Endothelial cell of umbilical vein (primary cell): ENCODE measurements around the gene PKDREJ. TPM values are rescaled to one million over a fixed set of nuclear protein-coding genes. Genes with fewer than 3 reads are reported as not detected.

Experiments used
- BruUV-seq: library from RNA; stranded (reverse); fragments of 400-500 nt; replicated peaks from 2 replicates; lab custom pipeline; 2021; lab: Mats Ljungman, UMichigan
- CTCF ChIA-PET: fragments of 300-600, 350-600 bp; sonication (Branson Sonifier 250); formaldehyde crosslinking; loops from one replicate; lab custom pipeline; 2021; ENCODE audit warnings: antibody characterized with exemption, inconsistent platforms; lab: Charles Lee
- POLR2A ChIA-PET: fragments of 300-600, 350-600 bp; sonication (Branson Sonifier 250); formaldehyde crosslinking; loops from one replicate; lab custom pipeline; 2021; ENCODE audit warnings: antibody characterized with exemption, inconsistent platforms; lab: Charles Lee
- DNase-seq: peaks from one replicate; pipeline ENCODE4 v3.0.0-alpha.2; 2011; ENCODE audit warnings: low read depth, low spot score
- FAIRE-seq: peaks from 2 replicates; lab custom pipeline; 2011; peaks lifted over from hg19 to GRCh38; lab: Jason Lieb, UNC
- H2AFZ ChIP-seq: 2 replicates; pipeline ENCODE4 v1.6.0; 2012; ENCODE audit warnings: low read depth, low read length, control low read depth, inconsistent platforms
- H3K27ac ChIP-seq: 2 replicates; pipeline ENCODE4 v1.5.1; 2011; ENCODE audit warnings: low read depth, mild to moderate bottlenecking, control low read depth, low read length, moderate library complexity; ENCODE audit not compliant: insufficient read depth
- H3K27me3 ChIP-seq, 2 experiments: 2 replicates each; pipeline versions ENCODE4 v1.6.0 to v1.6.1; 2011; ENCODE audit warnings: low read length in 2 of 2, mixed read lengths in 1 of 2; ENCODE audit not compliant: control insufficient read depth in 2 of 2, insufficient read depth in 2 of 2
- H3K36me3 ChIP-seq, 2 experiments: 2 replicates in 1 of 2; 3 replicates in 1 of 2; pipeline ENCODE4 v1.5.1; 2011; ENCODE audit warnings: low read length in 2 of 2, mild to moderate bottlenecking in 1 of 2, moderate library complexity in 1 of 2; ENCODE audit not compliant: control insufficient read depth in 2 of 2, insufficient read depth in 2 of 2; ENCODE audit errors: extremely low read depth in 1 of 2
- H3K4me1 ChIP-seq: 3 replicates; pipeline ENCODE4 v1.5.1; 2011; ENCODE audit warnings: mild to moderate bottlenecking, low read length; ENCODE audit not compliant: control insufficient read depth, insufficient read depth; ENCODE audit errors: extremely low read depth
- H3K4me2 ChIP-seq: 2 replicates; pipeline ENCODE4 v1.6.1; 2011; ENCODE audit warnings: low read length, control low read depth, mixed read lengths; ENCODE audit not compliant: insufficient read depth
- H3K4me3 ChIP-seq, 3 experiments: fragments of 200-600 bp in 1 of 3; sonication (generic), shearing (Covaris generic) in 1 of 3; replicated peaks in 1 of 3; 2 replicates each; pipeline ENCODE4 v1.5.1; 2011 to 2016; ENCODE audit warnings: control low read depth in 3 of 3, low read length in 3 of 3, mild to moderate bottlenecking in 2 of 3, inconsistent platforms in 1 of 3, low read depth in 1 of 3, moderate library complexity in 1 of 3; ENCODE audit not compliant: insufficient read depth in 1 of 3
- H3K79me2 ChIP-seq: 2 replicates; pipeline ENCODE4 v1.6.0; 2012; ENCODE audit warnings: low read length, inconsistent platforms; ENCODE audit not compliant: control insufficient read depth, insufficient read depth
- H3K9ac ChIP-seq: replicated peaks from 2 replicates; pipeline ENCODE3; 2011; ENCODE audit warnings: low read length, control low read depth; ENCODE audit not compliant: insufficient read depth; ENCODE audit errors: extremely low read depth
- H3K9me1 ChIP-seq: replicated peaks from 3 replicates; pipeline ENCODE4 v1.6.0; 2011; ENCODE audit warnings: mild to moderate bottlenecking, low read length; ENCODE audit not compliant: control insufficient read depth, insufficient read depth; ENCODE audit errors: extremely low read depth
- H3K9me3 ChIP-seq: replicated peaks from 2 replicates; pipeline ENCODE4 v1.5.1; 2012; ENCODE audit warnings: low read length, inconsistent platforms; ENCODE audit not compliant: control insufficient read depth, insufficient read depth
- H4K20me1 ChIP-seq: replicated peaks from 2 replicates; pipeline ENCODE3; 2011; ENCODE audit warnings: mild to moderate bottlenecking, low read length; ENCODE audit not compliant: control insufficient read depth, insufficient read depth; ENCODE audit errors: extremely low read depth
- CTCF ChIP-seq, 2 donors: IDR thresholded peaks; 1 replicate in 1 of 2; 2 replicates in 1 of 2; pipeline ENCODE4 v1.5.1; 2011; ENCODE audit warnings: low read length in 2 of 2, mild to moderate bottlenecking in 2 of 2, moderate library complexity in 2 of 2, control low read depth in 1 of 2, inconsistent platforms in 1 of 2, low read depth in 1 of 2; ENCODE audit not compliant: insufficient read depth in 1 of 2; ENCODE audit errors: extremely low read depth in 1 of 2
- FOS ChIP-seq: IDR thresholded peaks from 2 replicates; pipeline ENCODE4 v1.6.1; 2011; ENCODE audit warnings: mild to moderate bottlenecking, low read length, moderate library complexity, borderline replicate concordance; ENCODE audit not compliant: insufficient read depth
- GATA2 ChIP-seq: IDR thresholded peaks from 2 replicates; pipeline ENCODE4 v1.7.0; 2011; ENCODE audit warnings: low read depth, mild to moderate bottlenecking, moderate library complexity, mixed read lengths, low read length; ENCODE audit not compliant: insufficient read length, insufficient read depth
- JUN ChIP-seq: IDR thresholded peaks from 2 replicates; pipeline ENCODE4 v1.6.1; 2011; ENCODE audit warnings: borderline replicate concordance, low read depth; ENCODE audit not compliant: insufficient read length, insufficient read depth
- MAX ChIP-seq: IDR thresholded peaks from 2 replicates; pipeline ENCODE4 v1.6.1; 2011; ENCODE audit not compliant: insufficient read depth, insufficient read length
- POLR2A ChIP-seq: IDR thresholded peaks from 2 replicates; pipeline ENCODE4 v1.6.1; 2012; ENCODE audit warnings: low read depth, mild to moderate bottlenecking, control low read depth, low read length
- POLR2AphosphoS5 ChIP-seq: IDR thresholded peaks from 2 replicates; pipeline ENCODE4 v1.6.1; 2012; ENCODE audit warnings: low read depth, mild to moderate bottlenecking, control low read depth, low read length, moderate library complexity; ENCODE audit not compliant: insufficient read depth
- dilution Hi-C: fragments of 300-500 bp; cut with MboI; formaldehyde crosslinking; loops from one replicate; pipeline ENCODE4 v1.15.0; 2019; ENCODE audit warnings: low sequenced_read_pairs; ENCODE audit not compliant: extremely low pct_ligation_motif_present
- intact Hi-C: fragments of 100-400 bp; cut with micrococcal nuclease; formaldehyde crosslinking; loops from one replicate; pipeline ENCODE4 v1.10.0; 2022
- polyA plus RNA-seq, 4 experiments: library from polyadenylated mRNA; depleted of rRNA in 3 of 4; stranded (reverse) in 3 of 4; unstranded in 1 of 4; fragments of >200 nt; gene quantifications; 2 replicates each; pipeline versions ENCODE4 v1.2.1 to v1.2.3, GENCODE V29; 2011 to 2012; ENCODE audit warnings: missing spikeins in 1 of 4
- total RNA-seq: library from RNA; stranded (reverse); gene quantifications from 2 replicates; pipeline ENCODE4 v1.2.3, GENCODE V29; 2021

Gene PKDREJ
- total and polyA plus RNA-seq, 2 donors (not counting 3 experiments of a cell fraction or from before 2014, with no cell fraction given) = not detected

GRCh38 chr22:46256358-46256958, 6.7 kb downstream of the PKDREJ start:
- Histone ChIP-seq H3K4me1 (no peaks in the 10 kb centered on the region), H3K27me3 (peaks cover 33 to 45% of the 10 kb centered on the region in 2 experiments), H3K4me2 (no peak overlapping the region), H3K9me3 (no peaks in the 10 kb centered on the region), H3K79me2 (no peaks in the 10 kb centered on the region), H3K9ac (no peak overlapping the region), H3K4me3 (no peak overlapping the region), H4K20me1 (no peaks in the 10 kb centered on the region), H2AFZ (no peak overlapping the region), H3K9me1 (no peaks in the 10 kb centered on the region), H3K27ac (no peak overlapping the region), H3K36me3 (no peaks in the 10 kb centered on the region)
- DNase-seq (no peak), FAIRE-seq (no peak)
- ChIA-PET POLR2A (no interaction called here), CTCF (no interaction called here)
- dilution Hi-C loops = no loop called here
- intact Hi-C loops = no loop called here
- TF ChIP-seq GATA2 = no peak
- peak; percentile 5 for TF ChIP-seq JUN
- BruUV-seq = no TSS peak

GRCh38 chr22:46251816-46252380, 11.2 kb downstream of the PKDREJ start:
- H3K9ac ChIP-seq = no peak overlapping the region
- no TSS peak for BruUV-seq
- no peak overlapping the region for H3K4me3 ChIP-seq
- H3K9me1 ChIP-seq = no peaks in the 10 kb centered on the region
- FAIRE-seq (no peak), DNase-seq (no peak)
- H3K79me2 ChIP-seq = peaks cover 1% of the 10 kb centered on the region
- ChIA-PET CTCF (no interaction called here), POLR2A (no interaction called here)
- TF ChIP-seq POLR2AphosphoS5 (no peak), FOS (no peak), POLR2A (no peak), GATA2 (no peak), JUN (no peak), MAX (no peak), CTCF (IDR thresholded peaks at IDR 0.05; ENCODE audit: extremely low read depth in 1 of 2, insufficient read depth in 1 of 2, low read depth in 1 of 2, low read length in 2 of 2) (no peak)
- dilution Hi-C loops = no loop called here
- H4K20me1 ChIP-seq = no peaks in the 10 kb centered on the region
- no peak overlapping the region for H2AFZ ChIP-seq
- H3K4me1 ChIP-seq = peaks cover 6% of the 10 kb centered on the region
- H3K9me3 ChIP-seq = no peaks in the 10 kb centered on the region
- intact Hi-C loops = loop anchor here (5.0 kb wide), 1 partner anchor 45 kb away; the partner anchor contains the start of gene GTSE1
- H3K4me2 ChIP-seq = no peak overlapping the region
- no peaks in the 10 kb centered on the region for H3K36me3 ChIP-seq
- H3K27me3 ChIP-seq = peaks cover 0 to 9% of the 10 kb centered on the region in 2 experiments
- no peak overlapping the region for H3K27ac ChIP-seq
